A549 (cell line): ENCODE data around the gene NOPCHAP1. TPM values are rescaled to one million over a fixed set of nuclear protein-coding genes. Genes with fewer than 3 reads are reported as not detected.

Experiments used
- ATAC-seq, 2 experiments: fragments of 200-7000 bp in 1 of 2; fragments of >200 bp in 1 of 2; cut with Nextera tagmentation in 1 of 2; cut with Tn5 transposase in 1 of 2; 3 replicates each; pipeline versions ENCODE4 v1.8.0 to v1.9.1; 2018 to 2020; ENCODE audit warnings: mild to moderate bottlenecking in 1 of 2, moderate library complexity in 1 of 2
- CTCF ChIA-PET: fragments of 300-600 bp; sonication (Branson Sonifier 250); formaldehyde crosslinking; extraction: SDS; loops from one replicate; lab custom pipeline; 2021; ENCODE audit warnings: antibody characterized with exemption, inconsistent platforms; lab: Yijun Ruan, JAX
- POLR2A ChIA-PET: fragments of 350-600 bp; formaldehyde crosslinking; extraction: SDS; loops from one replicate; lab custom pipeline; 2021; ENCODE audit warnings: antibody characterized with exemption, inconsistent platforms; lab: Yijun Ruan, JAX
- DNase-seq, 2 experiments: peaks; one replicate each; pipeline versions ENCODE4 v3.0.0 to v3.0.0-alpha.2; 2011 to 2016; ENCODE audit warnings: low read depth in 1 of 2, low spot score in 1 of 2
- FAIRE-seq: peaks from 2 replicates; lab custom pipeline; 2011; peaks lifted over from hg19 to GRCh38; lab: Jason Lieb, UNC
- H3K27ac ChIP-seq, 2 experiments: fragments of >200 bp; sonication (Bioruptor Twin); formaldehyde crosslinking; 3 replicates each; pipeline ENCODE4 v1.5.1; 2016 to 2017
- H3K4me1 ChIP-seq: fragments of >200 bp; sonication (Bioruptor Twin); formaldehyde crosslinking; 3 replicates; pipeline ENCODE4 v1.6.1; 2016
- H3K4me2 ChIP-seq: fragments of >200 bp; sonication (Bioruptor Twin); formaldehyde crosslinking; 3 replicates; pipeline ENCODE4 v1.6.1; 2016
- H3K4me3 ChIP-seq: fragments of >200 bp; sonication (Bioruptor Twin); formaldehyde crosslinking; 3 replicates; pipeline ENCODE4 v1.5.1; 2016
- H3K9me3 ChIP-seq: fragments of >200 bp; sonication (Bioruptor Twin); formaldehyde crosslinking; 3 replicates; pipeline ENCODE4 v1.6.1; 2016
- CBX8 ChIP-seq: fragments of 200-600 bp; sonication (generic); IDR thresholded peaks from 2 replicates; pipeline ENCODE4 v1.6.1; 2016
- EHF ChIP-seq: fragments of 250-450 bp; sonication (Bioruptor Pico); IDR thresholded peaks from 2 replicates; pipeline ENCODE4 v1.5.0; 2020; ENCODE audit warnings: mild to moderate bottlenecking
- ELK1 ChIP-seq: fragments of 150-350 bp; IDR thresholded peaks from 2 replicates; pipeline ENCODE4 v1.6.1; 2014; ENCODE audit warnings: low read depth, mild to moderate bottlenecking, low read length
- FOSB ChIP-seq: fragments of 250-450 bp; sonication (Bioruptor Pico); IDR thresholded peaks from 2 replicates; pipeline ENCODE4 v1.5.0; 2020; ENCODE audit warnings: mild to moderate bottlenecking, moderate library complexity
- FOSL2 ChIP-seq, 2 experiments: fragments of 450-650 bp in 1 of 2; fragments of >200 bp in 1 of 2; sonication (Bioruptor Twin) in 1 of 2; formaldehyde crosslinking; IDR thresholded peaks; 2 replicates each; pipeline versions ENCODE4 v1.5.0 to v1.6.1; 2016 to 2020; ENCODE audit warnings: mild to moderate bottlenecking in 1 of 2, moderate library complexity in 1 of 2
- GATA3 ChIP-seq: IDR thresholded peaks from 2 replicates; pipeline ENCODE4 v1.6.1; 2012; ENCODE audit warnings: borderline replicate concordance
- JUNB ChIP-seq: fragments of >200 bp; sonication (Bioruptor Twin); formaldehyde crosslinking; IDR thresholded peaks from 2 replicates; pipeline ENCODE4 v1.6.1; 2016
- KDM1A ChIP-seq: fragments of 200-600 bp; sonication (generic); IDR thresholded peaks from 2 replicates; pipeline ENCODE4 v1.6.1; 2016; ENCODE audit warnings: low read depth, mild to moderate bottlenecking
- KDM5A ChIP-seq: fragments of 200-600 bp; sonication (generic); IDR thresholded peaks from 2 replicates; pipeline ENCODE4 v1.6.1; 2016; ENCODE audit warnings: antibody characterized with exemption, mild to moderate bottlenecking
- RAD21 ChIP-seq, 2 experiments: fragments of >200 bp in 1 of 2; sonication (Bioruptor Twin) in 1 of 2; formaldehyde crosslinking in 1 of 2; IDR thresholded peaks in 1 of 2; conservative IDR thresholded peaks in 1 of 2; 2 replicates in 1 of 2; 3 replicates in 1 of 2; pipeline ENCODE4 v1.6.1; 2012 to 2018; ENCODE audit warnings: inconsistent platforms in 1 of 2
- RCOR1 ChIP-seq: fragments of 150-350 bp; IDR thresholded peaks from 2 replicates; pipeline ENCODE4 v1.6.1; 2014; ENCODE audit warnings: antibody characterized with exemption, low read length, low read depth
- RNF2 ChIP-seq: fragments of 200-600 bp; sonication (generic); IDR thresholded peaks from 2 replicates; pipeline ENCODE4 v1.6.1; 2016; ENCODE audit warnings: low read depth, mild to moderate bottlenecking, antibody characterized with exemption, moderate library complexity, borderline replicate concordance
- WGBS: methylation state at CpG from one replicate; pipeline ENCODE4 v1.1.6; 2017; ENCODE audit errors: missing lambda C conversion rate; 5-methylcytosine and 5-hydroxymethylcytosine counted together
- polyA plus RNA-seq, 4 experiments: library from polyadenylated mRNA; depleted of rRNA in 3 of 4; stranded (reverse); fragments of >200 nt; fragmentation: RNase III in 1 of 4; extraction: RNeasy Plus Mini Kit Qiagen cat#74134 plus additional on column Dnase treatment in 1 of 4; gene quantifications; 2 replicates in 3 of 4; 3 replicates in 1 of 4; pipeline ENCODE4 v1.2.3, GENCODE V29; 2011 to 2017
- TF ChIP-seq, protein P1 (sequence below): IDR thresholded peaks from 2 replicates; pipeline ENCODE4 v1.6.1; 2012
- TF ChIP-seq, protein P2 (sequence below): fragments of >200 bp; sonication (Bioruptor Twin); formaldehyde crosslinking; IDR thresholded peaks from 3 replicates; pipeline ENCODE4 v1.6.1; 2016
- TF ChIP-seq, protein P3 (sequence below): fragments of >200 bp; sonication (Bioruptor Twin); formaldehyde crosslinking; IDR thresholded peaks from 2 replicates; pipeline ENCODE4 v1.6.1; 2016

The NOPCHAP1 gene
- polyA plus RNA-seq, 2 of the 4 experiments (the other 2 are of a cell fraction): 21.7 to 29.5 TPM

GRCh38 chr12:104952816-104953215, 33.3 kb upstream of the NOPCHAP1 start:
- FAIRE-seq (peak; percentile 56), DNase-seq (peak in 1 of 2 experiments; percentile 60), ATAC-seq (peak in 1 of 2 experiments; percentile 71; a peak in 3 of 6 replicates)
- H3K9me3 ChIP-seq: no peaks in the 10 kb centered on the region
- H3K4me1 ChIP-seq: peaks cover 51% of the 10 kb centered on the region
- H3K4me3 ChIP-seq: peak overlapping the region; percentile 22; the same call in 1 of the 3 replicates
- POLR2A ChIA-PET: no interaction called here
- TF ChIP-seq KDM5A (no peak), FOSB (0 out of 2 replicates have a peak, but pooled peaks have one; percentile 15)
- TF ChIP-seq, protein P1, sequence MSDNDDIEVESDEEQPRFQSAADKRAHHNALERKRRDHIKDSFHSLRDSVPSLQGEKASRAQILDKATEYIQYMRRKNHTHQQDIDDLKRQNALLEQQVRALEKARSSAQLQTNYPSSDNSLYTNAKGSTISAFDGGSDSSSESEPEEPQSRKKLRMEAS: 0 out of 2 replicates have a peak, but pooled peaks have one; percentile 21
- TF ChIP-seq, all 56 proteins: peak for 2
- H3K4me2 ChIP-seq: peak overlapping the region; percentile 86
- CTCF ChIA-PET: no interaction called here
- WGBS: 28% methylated on average over 3 of the region's 3 CpGs
- H3K27ac ChIP-seq: peak overlapping the region; percentile 67 to 70

DNA sequence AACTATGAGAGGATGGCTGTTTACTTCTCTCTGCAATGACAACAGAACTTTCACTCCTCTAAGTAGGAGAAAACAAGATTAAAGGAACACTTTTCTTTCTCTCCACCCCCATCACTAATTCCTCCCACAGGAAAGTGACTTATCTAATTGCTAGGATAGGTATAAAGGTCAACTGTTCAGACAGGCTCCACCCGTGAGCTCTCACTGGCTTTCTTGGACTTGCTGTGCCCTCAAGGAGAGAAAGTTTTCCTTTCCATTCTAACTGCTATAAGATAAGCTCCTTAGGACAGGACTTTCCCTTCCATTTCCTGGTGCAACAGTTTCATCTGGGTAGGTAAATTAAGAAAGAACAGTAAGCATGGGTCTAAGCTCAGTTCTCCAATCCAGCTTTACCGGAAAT, 32.8 kb upstream of the NOPCHAP1 start:
- WGBS: 40% methylated on average over 2 of the region's 2 CpGs
- DNase-seq: peak in 1 of 2 experiments; percentile 64
- Histone ChIP-seq H3K4me1 (peaks cover 51% of the 10 kb centered on the region), H3K4me3 (peak overlapping the region; percentile 22; the same call in 2 of the 3 replicates), H3K9me3 (no peaks in the 10 kb centered on the region), H3K4me2 (peak overlapping the region; percentile 86), H3K27ac (peak overlapping the region; percentile 67 to 70)
- CTCF ChIA-PET: interaction anchor here (1.2 kb wide), 1 partner anchor 10 kb away, joined by 3 read pairs; no protein-coding TSS in a partner anchor
- POLR2A ChIA-PET: no interaction called here
- no peak for TF ChIP-seq ELK1
- TF ChIP-seq GATA3: no peak
- TF ChIP-seq, protein P2, sequence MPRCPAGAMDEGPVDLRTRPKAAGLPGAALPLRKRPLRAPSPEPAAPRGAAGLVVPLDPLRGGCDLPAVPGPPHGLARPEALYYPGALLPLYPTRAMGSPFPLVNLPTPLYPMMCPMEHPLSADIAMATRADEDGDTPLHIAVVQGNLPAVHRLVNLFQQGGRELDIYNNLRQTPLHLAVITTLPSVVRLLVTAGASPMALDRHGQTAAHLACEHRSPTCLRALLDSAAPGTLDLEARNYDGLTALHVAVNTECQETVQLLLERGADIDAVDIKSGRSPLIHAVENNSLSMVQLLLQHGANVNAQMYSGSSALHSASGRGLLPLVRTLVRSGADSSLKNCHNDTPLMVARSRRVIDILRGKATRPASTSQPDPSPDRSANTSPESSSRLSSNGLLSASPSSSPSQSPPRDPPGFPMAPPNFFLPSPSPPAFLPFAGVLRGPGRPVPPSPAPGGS: no peak
- no peak for TF ChIP-seq RAD21 (conservative IDR thresholded peaks at IDR 0.05 in 1 of 2, IDR thresholded peaks at IDR 0.05 in 1 of 2)
- TF ChIP-seq, protein P3, sequence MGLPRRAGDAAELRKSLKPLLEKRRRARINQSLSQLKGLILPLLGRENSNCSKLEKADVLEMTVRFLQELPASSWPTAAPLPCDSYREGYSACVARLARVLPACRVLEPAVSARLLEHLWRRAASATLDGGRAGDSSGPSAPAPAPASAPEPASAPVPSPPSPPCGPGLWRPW: no peak
- FAIRE-seq: no peak
- peak in 1 of 2 experiments; percentile 38; a peak in 3 of 6 replicates for ATAC-seq

GRCh38 chr12:104955703-104956102, 30.4 kb upstream of the NOPCHAP1 start:
- Histone ChIP-seq H3K4me1 (peaks cover 61% of the 10 kb centered on the region), H3K4me3 (no peak overlapping the region), H3K9me3 (no peaks in the 10 kb centered on the region), H3K4me2 (no peak overlapping the region), H3K27ac (no peak overlapping the region)
- WGBS: 99% methylated on average over 2 of the region's 2 CpGs
- ChIA-PET POLR2A (no interaction called here), CTCF (interaction anchor here (0.9 to 1.3 kb wide), 2 partner anchors 11 to 30 kb away, joined by 3 read pairs; partner anchors contain the start of gene NOPCHAP1)
- DNase-seq (no peak), FAIRE-seq (no peak), ATAC-seq (no peak)
- no peak for TF ChIP-seq RCOR1

GRCh38 chr12:104956870-104957718, 29.0 kb upstream of the NOPCHAP1 start:
- no peak for FAIRE-seq
- Histone ChIP-seq H3K4me3 (peak overlapping the region; percentile 95), H3K27ac (peak overlapping the region; percentile 92 to 98), H3K4me1 (peaks cover 48% of the 10 kb centered on the region), H3K9me3 (no peaks in the 10 kb centered on the region), H3K4me2 (peak overlapping the region; percentile 80)
- WGBS: 38% methylated on average over 13 of the region's 13 CpGs
- POLR2A ChIA-PET: interaction anchor here (0.5 kb wide), 1 partner anchor 11 kb away, joined by 4 read pairs; no protein-coding TSS in a partner anchor
- no peak for ATAC-seq
- DNase-seq: no peak
- TF ChIP-seq JUNB: no peak
- TF ChIP-seq FOSL2 (IDR thresholded peaks at IDR 0.05): no peak
- TF ChIP-seq FOSL2 (CRISPR knock-in tag; IDR thresholded peaks at IDR 0.05): no peak
- TF ChIP-seq GATA3: no peak
- TF ChIP-seq RNF2: no peak
- TF ChIP-seq FOSB: no peak
- TF ChIP-seq CBX8: no peak
- TF ChIP-seq EHF (CRISPR knock-in tag): 0 out of 2 replicates have a peak, but pooled peaks have one; percentile 54
- TF ChIP-seq KDM1A: no peak
- TF ChIP-seq, all 56 proteins: peak for 1
- CTCF ChIA-PET: interaction anchor here (0.6 to 1.6 kb wide), 6 partner anchors 10 to 576 kb away, joined by 3 to 4 read pairs (median 3); partner anchors contain the start of gene NOPCHAP1
